IMR-90 (cell line): ENCODE data around the gene BCAP31.

Experiments used
- BHLHE40 ChIP-seq: fragments of 150-350 bp; IDR thresholded peaks from 2 replicates; pipeline ENCODE4 v1.6.1; 2016; ENCODE audit warnings: mild to moderate bottlenecking, low read depth, low read length
- CEBPB ChIP-seq: IDR thresholded peaks from 2 replicates; pipeline ENCODE4 v1.6.1; 2012; ENCODE audit warnings: low read depth, low read length, improper control_type of control experiment
- CHD1 ChIP-seq: IDR thresholded peaks from 2 replicates; pipeline ENCODE4 v1.6.1; 2012; ENCODE audit warnings: low read depth, low read length, improper control_type of control experiment
- CTCF ChIP-seq: conservative IDR thresholded peaks from 2 replicates; pipeline ENCODE4 v1.5.1; 2012; ENCODE audit warnings: mild to moderate bottlenecking, low read depth, low read length, improper control_type of control experiment
- ELK1 ChIP-seq: fragments of 150-350 bp; IDR thresholded peaks from 2 replicates; pipeline ENCODE4 v1.6.1; 2016; ENCODE audit warnings: low read depth, mild to moderate bottlenecking, low read length, moderate library complexity, borderline replicate concordance
- MAFK ChIP-seq: IDR thresholded peaks from 2 replicates; pipeline ENCODE4 v1.6.1; 2012; ENCODE audit warnings: low read depth, low read length, improper control_type of control experiment
- MXI1 ChIP-seq: IDR thresholded peaks from 2 replicates; pipeline ENCODE4 v1.6.1; 2012; ENCODE audit warnings: low read depth, mild to moderate bottlenecking, low read length, moderate library complexity, borderline replicate concordance
- POLR2A ChIP-seq: IDR thresholded peaks from 2 replicates; pipeline ENCODE4 v1.6.1; 2012; ENCODE audit warnings: mild to moderate bottlenecking, low read depth, low read length
- RAD21 ChIP-seq: IDR thresholded peaks from 2 replicates; pipeline ENCODE4 v1.6.1; 2012; ENCODE audit warnings: low read length, improper control_type of control experiment
- RCOR1 ChIP-seq: IDR thresholded peaks from 2 replicates; pipeline ENCODE4 v1.6.1; 2012; ENCODE audit warnings: mild to moderate bottlenecking, low read length, improper control_type of control experiment; ENCODE audit not compliant: insufficient replicate concordance
- RFX5 ChIP-seq: IDR thresholded peaks from 2 replicates; pipeline ENCODE4 v1.8.0; 2012; ENCODE audit warnings: low read depth, mild to moderate bottlenecking, low read length, moderate library complexity
- SMC3 ChIP-seq: fragments of 150-350 bp; IDR thresholded peaks from 2 replicates; pipeline ENCODE4 v1.6.1; 2016; ENCODE audit warnings: low read depth, mild to moderate bottlenecking, antibody characterized with exemption, low read length, moderate library complexity
- USF2 ChIP-seq: fragments of 150-350 bp; IDR thresholded peaks from 2 replicates; pipeline ENCODE4 v1.6.1; 2017; ENCODE audit warnings: mild to moderate bottlenecking, antibody characterized with exemption, low read length, low read depth

- TF ChIP-seq CTCF = no peak
- no peak for TF ChIP-seq RCOR1
- no peak for TF ChIP-seq CEBPB
- no peak for TF ChIP-seq BHLHE40
- no peak for TF ChIP-seq MAFK
- no peak for TF ChIP-seq POLR2A
- no peak for TF ChIP-seq ELK1
- no peak for TF ChIP-seq RFX5
- TF ChIP-seq MXI1 = no peak
- no peak for TF ChIP-seq RAD21
- TF ChIP-seq SMC3 = no peak
- no peak for TF ChIP-seq CHD1
- TF ChIP-seq USF2 = no peak
Measured at GRCh38 chrX:153736871-153737441, 12.8 kb upstream of the BCAP31 start.
